A204.1 (cell line): ENCODE results near the gene SLC25A6.
"Not testable (repeated sequence)": the region's sequence is repeated elsewhere in the genome, so short reads cannot be mapped to it uniquely, and the experiment has no call there.

Experiments used
- FAIRE-seq: peaks from 2 replicates; lab custom pipeline; 2012; peaks lifted over from hg19 to GRCh38; lab: Jason Lieb, UNC

SLC25A6 gene

DNA sequence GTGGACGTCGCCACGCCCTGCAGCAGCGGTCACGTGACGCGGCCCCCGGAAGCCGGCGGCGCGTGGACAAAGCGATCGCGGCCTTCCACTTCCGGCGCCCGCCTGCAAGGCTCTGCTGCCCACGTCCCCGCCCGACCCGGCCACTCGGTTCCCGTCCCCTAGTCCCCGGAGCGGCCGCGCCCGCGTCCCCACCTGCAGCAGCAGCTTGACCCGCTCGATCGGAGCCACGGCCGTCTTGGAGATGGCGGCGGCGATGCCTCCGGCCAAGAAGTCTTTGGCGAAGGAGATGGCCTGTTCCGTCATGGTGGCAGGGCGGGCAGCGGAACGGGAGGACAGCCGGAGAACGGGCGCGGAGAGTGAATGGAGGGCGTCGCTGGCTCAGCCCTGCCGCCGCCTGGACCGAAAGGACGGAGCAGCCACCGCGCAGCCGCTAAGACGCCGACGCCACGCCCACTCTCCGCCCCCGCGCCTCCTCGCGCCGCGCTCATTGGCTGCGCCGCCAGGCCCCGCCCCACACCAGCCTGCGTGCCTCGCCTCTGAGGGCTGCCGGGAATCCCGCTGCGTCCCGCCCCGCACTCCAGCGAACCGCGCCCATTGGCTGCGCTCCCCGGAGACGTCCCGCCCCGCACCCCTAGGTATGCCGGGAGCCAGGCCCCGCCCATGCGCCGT lies at the start of gene SLC25A6:
Gene SLC25A6 (minus strand): TSS at position 407 of the 669 bp plus-strand sequence. CDS start 104 bp downstream, at position 303.
- FAIRE-seq: no peak

DNA sequence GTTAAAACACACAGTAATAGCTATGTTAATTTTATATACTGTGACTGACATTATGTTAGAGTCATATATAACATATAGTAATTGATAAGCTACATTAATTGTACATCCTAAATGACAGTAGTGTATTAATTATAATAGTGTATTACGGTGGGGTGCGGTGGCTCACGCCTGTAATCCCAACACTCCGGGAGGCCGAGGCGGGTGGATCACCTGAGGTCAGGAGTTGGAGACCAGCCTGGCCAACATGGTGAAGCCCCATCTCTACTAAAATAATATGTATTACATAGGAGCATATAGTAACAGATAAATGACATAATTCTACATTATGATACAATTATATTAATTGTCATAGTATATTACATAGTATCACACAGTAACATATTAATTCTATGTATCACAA lies 48.6 kb upstream of the SLC25A6 start:
- no peak for FAIRE-seq

DNA sequence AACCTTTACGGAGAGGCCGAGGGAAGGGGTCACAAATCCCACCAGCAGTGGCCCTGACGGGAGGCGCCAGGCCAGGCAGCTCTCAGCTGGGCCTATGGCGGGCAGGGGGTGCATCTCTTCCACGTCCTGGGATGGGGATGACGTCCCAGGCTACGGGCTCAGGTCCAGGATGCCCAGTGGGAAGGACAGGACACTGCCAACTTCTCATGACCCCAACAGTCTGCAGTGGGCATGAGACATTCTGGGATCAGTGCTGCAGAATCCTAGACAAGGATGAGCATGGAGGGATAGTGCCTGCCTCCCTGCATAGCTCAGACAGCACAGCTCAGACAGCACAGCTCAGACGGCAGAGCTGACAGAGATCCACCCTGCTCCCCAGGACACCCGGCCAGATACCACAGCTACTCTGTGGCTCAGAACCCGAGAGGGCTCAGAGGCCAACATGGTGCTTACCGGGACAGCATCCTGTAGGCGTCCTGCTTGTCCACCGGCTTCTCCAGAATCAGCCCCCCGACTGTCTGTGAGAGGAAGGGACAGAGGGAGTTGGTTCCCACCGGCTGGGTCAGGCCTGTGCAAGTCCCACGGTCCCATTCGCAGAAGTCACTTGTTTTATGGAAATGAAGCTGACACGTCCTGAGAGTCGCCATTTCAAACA lies 43.5 kb upstream of the SLC25A6 start:
- no peak for FAIRE-seq

DNA sequence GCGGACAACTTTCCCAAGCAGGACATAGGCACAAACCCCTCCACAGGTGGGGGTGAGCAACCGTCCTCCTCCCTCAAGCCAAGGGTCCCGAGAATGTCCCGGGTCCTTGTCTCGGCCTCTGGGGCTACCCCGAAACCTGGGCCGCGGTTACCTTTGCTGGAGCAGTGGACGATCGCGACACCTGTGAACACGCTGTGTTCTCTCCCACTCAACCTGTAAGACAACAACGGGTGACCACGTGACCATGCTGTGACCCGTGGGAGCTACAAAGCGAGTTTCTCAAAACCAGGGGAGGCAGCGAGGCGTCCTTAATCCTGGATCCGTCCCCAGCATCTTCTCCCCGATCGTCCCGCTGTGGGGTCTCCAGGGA lies 42.9 kb upstream of the SLC25A6 start:
- no peak for FAIRE-seq

DNA sequence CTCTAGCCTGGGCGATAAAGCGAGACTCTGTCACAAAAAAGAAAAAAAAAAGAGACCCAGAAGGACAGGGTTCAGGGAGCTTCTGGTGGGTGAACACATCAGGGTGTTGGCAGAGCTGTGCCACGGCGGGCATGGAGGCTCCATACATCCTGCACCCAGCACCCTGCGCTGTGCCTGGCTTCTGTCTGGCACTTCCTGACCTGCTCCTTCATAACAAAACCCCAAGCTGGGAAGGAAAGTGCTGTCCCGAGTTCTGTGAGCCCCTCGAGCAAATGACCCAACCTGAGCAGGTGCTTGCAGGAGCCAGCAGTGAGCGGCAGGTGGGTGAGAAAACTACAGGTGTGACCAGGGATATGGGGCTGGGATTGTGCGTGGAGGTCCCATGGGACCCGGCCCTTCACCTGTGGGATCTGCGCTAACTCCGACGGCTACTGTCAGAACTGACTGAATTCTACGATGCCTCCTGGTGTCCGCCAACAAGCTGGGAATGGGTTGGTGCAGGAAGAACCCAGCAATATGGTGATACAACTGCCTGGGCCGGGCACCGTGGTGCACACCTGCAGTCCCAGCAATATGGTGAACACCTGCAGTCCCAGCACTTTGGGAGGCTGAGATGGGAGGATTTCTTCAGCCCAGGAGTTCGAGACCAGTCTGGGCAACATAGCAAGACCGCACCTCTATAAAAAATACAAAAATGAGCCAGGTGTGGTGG lies 41.9 kb upstream of the SLC25A6 start:
- FAIRE-seq: no peak

DNA sequence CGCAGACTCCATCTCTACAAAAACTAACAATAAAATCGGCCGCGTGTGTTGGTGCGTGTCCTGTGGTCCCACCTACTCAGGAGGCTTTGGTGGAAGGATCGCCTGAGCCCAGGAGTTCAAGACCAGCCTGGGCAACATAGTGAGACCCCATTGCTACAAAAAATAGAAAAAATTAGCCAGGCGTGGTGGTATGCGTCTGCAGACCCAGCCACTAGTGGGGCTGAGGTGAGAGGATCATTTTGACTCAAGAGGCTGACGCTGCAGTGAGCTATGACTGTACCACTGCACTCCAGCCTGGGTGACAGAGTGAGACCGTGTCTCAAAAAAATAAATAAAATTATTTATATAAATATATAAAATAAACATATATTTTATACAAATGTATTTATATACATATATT lies 38.5 kb upstream of the SLC25A6 start:
- no peak for FAIRE-seq

DNA sequence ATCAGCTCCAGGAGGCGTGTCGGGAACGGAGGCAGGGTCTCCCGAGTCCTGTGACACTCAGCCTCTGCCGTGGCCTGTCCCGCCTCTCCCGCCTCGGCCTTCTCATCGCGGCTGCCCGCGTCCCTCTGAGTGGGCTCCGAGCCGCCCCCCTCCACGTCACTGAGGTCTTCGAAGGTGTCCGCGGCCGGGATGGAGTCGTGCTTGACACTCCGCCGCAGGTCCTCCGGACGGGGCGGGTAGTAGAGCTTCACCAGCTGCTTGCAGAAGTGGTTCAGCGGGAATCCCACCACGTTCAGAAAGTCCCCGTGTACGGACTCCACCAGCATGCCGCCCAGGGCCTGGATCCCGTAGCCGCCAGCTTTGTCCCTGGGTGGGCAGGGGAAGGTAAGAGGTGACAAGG lies 35.8 kb upstream of the SLC25A6 start:
- no peak for FAIRE-seq

DNA sequence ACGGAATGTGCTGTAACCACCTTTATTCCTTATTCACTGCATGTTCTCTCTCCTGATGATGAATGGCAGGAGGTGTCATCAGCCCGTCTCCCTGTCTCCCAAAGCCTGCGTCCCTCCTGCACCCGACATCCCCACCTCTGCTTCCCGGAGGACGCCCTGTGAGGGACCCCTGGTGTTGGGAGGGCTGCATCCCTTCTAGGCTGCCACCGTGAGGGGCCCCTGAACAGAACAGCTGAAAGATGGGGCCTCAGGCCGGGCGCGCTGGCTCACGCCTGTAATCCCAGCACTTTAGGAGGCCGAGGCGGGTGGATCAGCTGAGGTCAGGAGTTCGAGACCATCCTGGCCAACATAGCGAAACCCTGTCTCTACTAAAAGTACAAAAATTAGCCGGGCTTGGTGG lies 34.4 kb upstream of the SLC25A6 start:
- FAIRE-seq: not testable (repeated sequence)

DNA sequence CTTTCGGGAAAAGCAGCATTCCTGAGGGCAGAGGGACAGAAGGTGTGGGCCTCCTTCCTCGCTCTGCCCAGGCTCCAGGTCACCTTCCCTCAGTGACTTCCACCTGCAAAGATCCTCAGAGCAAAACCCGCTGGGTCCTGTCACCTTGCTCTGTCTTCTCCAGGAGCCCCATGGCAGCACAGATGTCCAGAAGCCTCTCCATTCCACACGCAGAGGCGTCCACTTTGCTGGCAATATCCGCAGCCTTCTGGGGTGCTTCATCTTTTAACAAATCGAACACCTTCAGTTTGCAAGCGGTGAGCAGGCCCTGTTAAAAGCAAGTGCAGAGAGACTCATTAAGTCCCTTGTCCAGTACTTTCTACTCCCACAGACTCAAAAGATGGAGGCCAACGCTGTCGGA lies 33.5 kb upstream of the SLC25A6 start:
- no peak for FAIRE-seq

DNA sequence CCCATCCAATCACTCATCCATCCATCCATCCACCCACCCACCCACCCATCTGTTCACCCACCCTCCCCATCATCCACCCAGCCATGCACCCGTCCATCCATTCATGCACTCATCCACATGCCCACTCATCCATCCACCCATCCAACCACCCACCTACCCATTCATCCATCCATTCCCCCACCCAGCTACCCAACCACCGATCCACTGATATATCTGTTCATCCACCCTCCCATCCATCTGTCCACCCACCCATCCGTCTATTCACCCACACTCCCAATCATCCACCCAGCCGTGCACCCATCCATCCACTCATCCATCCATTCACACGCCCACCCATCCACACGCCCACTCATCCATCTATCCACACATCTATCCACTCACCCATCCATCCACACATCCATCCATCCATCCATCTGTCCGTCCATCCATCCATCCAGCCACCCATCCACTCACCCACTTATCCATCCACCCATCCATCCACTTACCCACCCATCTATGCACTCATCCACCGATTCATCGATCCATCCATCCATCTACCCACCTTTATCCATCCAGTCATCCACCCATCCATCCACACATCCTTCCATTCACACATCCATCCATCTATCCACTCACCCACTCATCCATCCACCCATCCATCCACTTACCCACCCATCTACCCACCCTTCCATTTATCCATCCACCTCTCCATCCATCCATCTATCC lies 32.4 kb upstream of the SLC25A6 start:
- FAIRE-seq: no peak

DNA sequence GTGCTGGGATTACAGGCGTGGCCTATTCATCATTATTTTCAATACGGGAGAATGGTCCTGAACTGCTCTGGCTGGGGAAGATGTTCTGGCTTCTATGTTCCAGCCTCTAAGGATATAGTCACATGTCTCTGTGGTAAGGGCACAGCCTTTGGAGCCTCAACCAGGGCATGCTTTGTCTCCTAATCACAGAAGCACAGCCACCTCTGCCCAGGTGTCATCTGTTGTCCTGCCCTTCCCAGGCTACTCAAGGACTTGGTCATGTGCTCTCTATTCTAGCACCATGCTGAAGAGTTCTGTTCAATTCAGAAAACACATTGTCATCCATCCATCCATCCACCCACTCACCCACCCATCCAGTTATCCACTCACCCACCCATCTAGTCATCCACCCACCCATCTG lies 31.3 kb upstream of the SLC25A6 start:
- FAIRE-seq: no peak

DNA sequence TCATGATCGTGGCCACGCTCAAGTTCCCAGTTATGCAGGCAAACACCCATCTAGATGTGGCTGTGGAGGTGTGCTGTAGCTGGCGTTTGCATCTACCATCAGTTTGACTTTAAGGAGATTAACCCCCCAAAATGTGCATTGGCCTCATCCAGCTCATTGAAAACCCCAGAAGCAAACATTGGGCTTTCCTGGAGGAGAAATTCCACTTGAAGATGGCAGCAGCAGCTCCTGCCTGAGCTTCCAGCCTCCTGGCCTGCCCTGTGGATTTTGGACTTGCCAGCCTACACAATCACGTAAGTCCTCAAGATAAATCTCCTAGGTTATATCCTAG lies 30.2 kb upstream of the SLC25A6 start:
- no peak for FAIRE-seq

DNA sequence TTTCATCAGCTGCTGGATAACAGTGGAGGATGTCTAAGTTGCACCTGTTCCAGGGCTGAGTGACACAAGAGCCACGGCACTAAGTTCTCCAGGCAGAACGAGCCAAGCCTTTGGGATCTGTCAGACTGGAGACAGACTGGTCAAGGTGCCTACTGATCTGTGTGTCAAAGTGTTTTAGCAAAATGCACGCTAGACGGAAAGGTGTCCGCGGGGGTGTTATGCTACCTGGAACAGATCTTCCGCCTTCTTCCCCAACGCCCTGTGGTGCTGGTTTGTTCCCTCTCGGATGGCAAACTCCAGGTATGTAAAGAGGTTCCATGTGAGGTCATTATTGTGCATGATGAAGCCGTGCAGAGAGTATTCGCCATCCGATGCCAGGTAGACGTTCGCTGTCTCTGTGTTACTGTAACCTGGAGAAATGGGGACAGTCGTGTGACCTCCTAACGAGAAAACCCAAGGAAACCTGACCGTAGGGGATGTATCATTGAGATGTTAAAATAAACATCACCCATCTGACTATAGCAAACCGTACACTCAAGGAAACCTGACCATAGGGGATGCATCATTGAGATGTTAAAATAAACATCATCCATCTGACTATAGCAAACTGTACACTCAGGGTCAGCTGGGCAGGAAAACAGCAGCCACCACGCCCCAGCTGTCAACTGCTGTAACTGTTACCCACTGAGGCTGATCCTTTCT lies 29.7 kb upstream of the SLC25A6 start:
- FAIRE-seq: no peak

DNA sequence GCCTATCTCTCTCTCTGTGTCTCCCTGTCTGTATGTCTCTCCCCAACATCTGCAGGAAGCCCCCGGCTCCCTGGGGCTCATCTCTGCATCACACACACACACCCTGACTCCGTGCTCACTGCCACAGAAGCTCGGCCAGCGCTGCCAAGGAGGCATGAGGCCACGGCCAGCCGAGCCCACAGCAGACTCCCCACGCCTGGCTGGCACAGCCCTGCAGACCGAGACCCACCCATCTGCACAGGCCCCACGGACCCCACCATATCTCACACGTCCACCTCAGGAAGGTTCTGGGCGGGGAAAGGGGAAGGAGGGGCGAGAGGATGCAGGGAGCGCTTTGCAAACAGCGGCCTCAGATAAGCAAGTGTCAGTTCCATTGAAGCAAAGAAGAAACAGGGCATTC lies 28.5 kb upstream of the SLC25A6 start:
- no peak for FAIRE-seq

DNA sequence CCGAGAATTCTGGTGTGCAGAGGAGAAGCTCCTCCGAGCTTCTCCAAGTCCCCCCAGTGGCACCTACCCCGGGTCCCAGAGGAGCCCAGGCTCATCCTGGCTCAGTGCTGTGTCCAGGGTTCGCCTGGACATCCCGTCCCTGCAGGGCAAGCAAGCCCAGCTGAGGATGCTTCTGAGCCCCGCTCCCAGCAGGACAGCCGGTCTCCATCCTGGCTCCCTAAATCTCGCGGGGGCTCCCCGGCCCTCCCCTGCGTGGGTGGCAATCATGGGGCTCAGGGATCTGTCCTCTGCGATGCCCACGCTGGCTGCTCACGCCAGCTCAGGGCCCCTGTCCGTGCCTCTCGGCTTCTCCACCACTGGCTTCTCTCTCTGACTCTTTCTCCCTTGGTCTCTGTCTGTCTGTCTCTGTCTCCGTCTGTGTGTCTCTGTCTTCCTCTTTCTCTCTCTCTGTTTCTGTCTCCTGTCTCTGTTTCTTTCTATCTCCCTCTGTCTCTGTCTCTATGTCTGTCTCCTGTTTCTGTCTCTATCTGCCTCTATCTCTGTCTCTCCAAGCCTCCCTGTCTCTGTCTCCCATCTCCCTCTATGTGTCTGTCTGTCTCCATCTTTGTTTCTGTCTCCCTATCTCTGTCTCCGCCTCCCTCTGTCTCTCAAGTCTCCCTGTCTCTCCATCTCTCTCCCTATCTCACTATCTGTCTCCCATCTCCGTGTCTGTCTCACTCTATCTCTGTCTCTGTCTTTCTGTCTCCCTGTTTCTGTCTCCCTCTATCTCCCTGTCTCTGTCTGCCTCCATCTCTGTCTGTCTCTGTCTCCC lies 27.8 kb upstream of the SLC25A6 start:
- FAIRE-seq: no peak

DNA sequence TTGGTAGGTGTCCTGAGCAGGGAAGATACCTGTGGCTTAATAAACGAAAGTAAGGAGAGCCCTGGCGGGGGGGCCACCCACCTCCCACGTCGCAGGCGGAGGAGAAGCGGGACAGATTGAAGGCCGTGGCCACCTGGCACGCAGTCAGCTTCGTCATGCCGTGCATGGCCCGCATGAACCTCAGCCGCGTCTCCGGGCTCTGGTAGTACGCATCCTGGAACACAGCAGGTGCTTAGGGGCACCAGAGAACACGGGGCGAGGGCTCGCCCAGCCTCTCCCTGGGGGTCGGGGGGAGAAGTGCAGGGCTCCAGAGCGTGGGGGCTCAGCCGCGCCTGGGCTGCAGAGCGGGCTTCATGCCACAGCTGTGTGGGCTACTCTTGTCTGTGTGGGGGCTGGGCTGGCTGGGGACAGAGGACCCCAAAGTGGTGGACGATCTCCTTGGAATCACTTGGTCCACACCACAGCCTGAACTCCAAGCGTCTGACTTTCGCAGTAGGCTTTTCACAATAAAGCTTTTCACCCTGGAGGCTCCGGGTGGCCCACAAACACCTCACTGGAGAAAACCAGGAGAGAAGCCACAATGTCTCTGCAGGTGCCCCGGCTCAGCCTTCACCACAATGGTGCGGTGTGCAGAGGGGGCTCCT lies 27.1 kb upstream of the SLC25A6 start:
- FAIRE-seq: no peak

DNA sequence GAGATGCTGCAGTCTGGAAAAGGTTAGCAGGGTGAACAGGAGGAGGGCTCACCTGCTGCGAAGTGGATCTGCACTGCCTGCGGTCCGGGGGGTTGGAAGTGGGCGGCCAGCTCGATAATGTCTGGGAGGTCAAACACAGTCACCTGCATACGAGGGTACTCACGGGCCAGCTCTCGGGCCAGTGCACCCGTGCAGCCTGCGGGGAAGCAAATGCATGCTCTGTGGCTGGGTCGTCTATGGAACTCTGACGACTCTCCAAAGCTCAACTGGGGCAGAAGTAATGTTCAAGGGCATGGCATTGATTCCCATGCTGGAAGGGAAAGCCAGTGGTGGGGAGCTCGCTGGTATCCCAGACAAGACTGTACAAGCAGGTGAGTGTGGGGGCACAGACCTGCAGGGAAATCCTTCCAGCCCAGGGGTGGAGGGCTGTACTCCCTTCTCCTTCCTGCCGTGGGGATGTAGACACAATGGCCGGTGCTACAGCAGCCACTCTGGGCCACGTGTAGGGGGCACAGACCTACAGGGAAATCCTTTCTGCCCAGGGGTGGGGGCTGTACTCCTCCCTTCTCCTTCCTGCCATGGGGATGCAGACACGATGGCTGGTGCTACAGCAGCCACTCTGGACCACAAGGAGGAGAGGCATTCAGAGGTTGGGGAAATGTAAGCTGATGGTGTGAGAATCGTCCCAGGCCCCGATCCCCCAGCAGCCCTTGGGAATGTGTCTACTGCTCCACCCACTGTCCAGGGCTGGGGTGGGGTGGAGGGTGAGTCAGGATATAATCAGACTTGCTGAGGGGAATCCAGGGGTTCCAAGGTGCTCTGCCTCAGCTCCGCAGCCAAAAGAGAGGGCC lies 26.2 kb upstream of the SLC25A6 start:
- no peak for FAIRE-seq

DNA sequence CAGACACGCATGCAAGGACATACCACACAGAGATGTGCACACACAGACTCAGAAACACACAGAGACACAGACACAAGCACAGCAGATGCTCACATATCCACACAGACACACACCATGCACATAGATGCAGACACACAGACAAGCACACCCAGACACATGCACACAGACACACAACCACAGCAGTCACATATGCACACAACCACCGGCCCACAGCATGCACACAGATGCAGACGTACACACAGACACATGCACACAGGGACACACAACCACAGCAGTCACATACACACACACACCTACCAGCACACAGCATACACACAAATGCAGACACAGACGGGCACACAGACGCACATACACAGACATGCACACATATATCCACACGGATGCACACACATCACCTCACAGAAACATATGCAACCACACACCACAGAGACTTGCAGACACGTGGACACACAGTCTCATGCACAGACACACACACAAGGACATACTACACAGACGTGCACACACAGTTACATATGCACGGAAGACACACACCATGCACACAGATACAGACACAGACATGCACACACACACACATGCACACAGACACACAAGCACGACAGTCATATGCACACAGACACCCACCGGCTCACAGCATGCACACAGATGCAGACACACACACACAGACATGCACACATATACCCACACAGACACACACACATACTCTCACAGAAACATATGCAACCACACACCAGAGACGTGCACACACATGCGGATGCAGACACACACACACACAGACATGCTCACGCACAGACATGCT lies 25.2 kb upstream of the SLC25A6 start:
- no peak for FAIRE-seq

DNA sequence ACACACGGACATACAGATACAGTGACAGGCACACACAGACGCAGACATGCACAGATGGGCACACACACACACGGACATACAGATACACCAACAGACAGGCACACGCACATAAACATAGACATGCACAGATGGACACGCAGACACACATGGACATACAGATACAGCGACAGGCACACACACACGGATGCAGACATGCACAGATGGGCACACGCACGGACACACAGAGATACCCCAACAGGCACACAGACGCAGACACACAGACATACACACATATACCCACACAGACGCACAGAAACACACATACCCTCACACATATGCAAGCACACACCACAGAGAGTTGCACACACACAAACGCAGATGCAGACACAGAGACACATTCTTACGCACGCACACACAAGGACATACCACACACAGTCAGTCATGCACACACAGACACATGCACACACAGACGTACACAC lies 24.4 kb upstream of the SLC25A6 start:
- no peak for FAIRE-seq
